HG03175 (cell line): Measurements from ENCODE around the gene PAFAH2.

Experiments used
- ATAC-seq: cut with Tn5 transposase; IDR thresholded peaks from one replicate; pipeline ENCODE4 v1.9.1; 2021; ENCODE audit warnings: mild to moderate bottlenecking, moderate library complexity; ENCODE audit not compliant: unreplicated experiment

PAFAH2 gene

GRCh38 chr1:26015358-26015757 is 17.5 kb upstream of the PAFAH2 start:
- no peak for ATAC-seq

GRCh38 chr1:26014179-26014578 is 16.3 kb upstream of the PAFAH2 start:
- ATAC-seq: no peak

GRCh38 chr1:26012864-26013263 is 15.0 kb upstream of the PAFAH2 start:
- no peak for ATAC-seq

- no peak for ATAC-seq
Measured at GRCh38 chr1:26010825-26011224, 13.0 kb upstream of the PAFAH2 start.

- no peak for ATAC-seq
Measured at GRCh38 chr1:26009796-26010447, 12.1 kb upstream of the PAFAH2 start.

GRCh38 chr1:26006710-26007109 is 8.8 kb upstream of the PAFAH2 start:
- no peak for ATAC-seq

- ATAC-seq: no peak
Measured at GRCh38 chr1:26005434-26006105, 7.7 kb upstream of the PAFAH2 start.

GRCh38 chr1:26003756-26004155 is 5.9 kb upstream of the PAFAH2 start:
- ATAC-seq: no peak

- no peak for ATAC-seq
Measured at GRCh38 chr1:26003262-26003661, 5.4 kb upstream of the PAFAH2 start.

GRCh38 chr1:25999041-25999800 is 1.4 kb upstream of the PAFAH2 start:
- no peak for ATAC-seq

GRCh38 chr1:25996966-25997827 is 666 bp downstream of the PAFAH2 start:
- ATAC-seq: no peak

- no peak for ATAC-seq
Measured at GRCh38 chr1:25994402-25995150, 3.3 kb downstream of the PAFAH2 start.

- ATAC-seq: no peak
Measured at GRCh38 chr1:25993197-25993951, 4.5 kb downstream of the PAFAH2 start.

- no peak for ATAC-seq
Measured at GRCh38 chr1:25992689-25993171, 5.1 kb downstream of the PAFAH2 start.

- no peak for ATAC-seq
Measured at GRCh38 chr1:25991937-25992688, 5.8 kb downstream of the PAFAH2 start.

- ATAC-seq: no peak
Measured at GRCh38 chr1:25990702-25991395, 7.0 kb downstream of the PAFAH2 start.

GRCh38 chr1:25990251-25990650 is 7.6 kb downstream of the PAFAH2 start:
- ATAC-seq: no peak
